T-helper 2 cell treated with Interferon-gamma antibody and Interleukin-4, amounts not matched to agents 5 μg/mL and 100 μg/mL, for 36 hours (primary cell): ENCODE results near the gene DPPA2.
"Not testable (repeated sequence)": the region's sequence is repeated elsewhere in the genome, so short reads cannot be mapped to it uniquely, and the experiment has no call there.

ENCODE experiments used
- DNase-seq: peaks from one replicate; pipeline ENCODE4 v3.0.0; 2021; ENCODE audit warnings: low spot score
- H3K27ac Mint-ChIP-seq: one replicate; pipeline ENCODE4 v1.8.0; 2021; ENCODE audit warnings: mild to moderate bottlenecking, mixed read lengths
- H3K27me3 Mint-ChIP-seq: one replicate; pipeline ENCODE4 v1.8.0; 2021; ENCODE audit warnings: low read depth, mixed read lengths
- H3K36me3 Mint-ChIP-seq: one replicate; pipeline ENCODE4 v1.8.0; 2021; ENCODE audit warnings: low read depth, mixed read lengths
- H3K4me1 Mint-ChIP-seq: one replicate; pipeline ENCODE4 v1.8.0; 2021; ENCODE audit warnings: low read depth, mixed read lengths
- H3K4me3 Mint-ChIP-seq: one replicate; pipeline ENCODE4 v1.8.0; 2022; ENCODE audit warnings: mild to moderate bottlenecking, moderate library complexity, mixed read lengths
- H3K9me3 Mint-ChIP-seq: one replicate; pipeline ENCODE4 v1.8.0; 2021; ENCODE audit warnings: mixed read lengths

Gene DPPA2

GRCh38 chr3:109316162-109316730, at the start of gene DPPA2:
Gene DPPA2, minus strand, starts transcription at chr3:109316517. Its CDS starts 1,975 bp downstream, at chr3:109314542.
- Mint-ChIP-seq H3K4me3 (no peak within 1 kb of the TSS), H3K9me3 (no peaks in the 10 kb centered on the region), H3K27ac (no peak within 1 kb of the TSS)

GRCh38 chr3:109364088-109364487, 47.8 kb upstream of the DPPA2 start:
- no peak for DNase-seq
- Mint-ChIP-seq H3K4me1 (no peaks in the 10 kb centered on the region), H3K27me3 (no peaks in the 10 kb centered on the region), H3K27ac (no peak overlapping the region), H3K36me3 (no peaks in the 10 kb centered on the region), H3K9me3 (no peaks in the 10 kb centered on the region), H3K4me3 (no peak overlapping the region)

More at GRCh38 chr3:109316162-109316730, at the start of gene DPPA2:
- H3K4me1 Mint-ChIP-seq, result no peaks in the 10 kb centered on the region
- H3K27me3 Mint-ChIP-seq, result no peaks in the 10 kb centered on the region
- DNase-seq, result no peak
- no peaks in the 10 kb centered on the region for H3K36me3 Mint-ChIP-seq

GRCh38 chr3:109363634-109364033, 47.3 kb upstream of the DPPA2 start:
- H3K36me3 Mint-ChIP-seq, result no peaks in the 10 kb centered on the region
- H3K27ac Mint-ChIP-seq, result no peak overlapping the region
- no peaks in the 10 kb centered on the region for H3K27me3 Mint-ChIP-seq
- no peaks in the 10 kb centered on the region for H3K9me3 Mint-ChIP-seq
- no peak for DNase-seq
- no peak overlapping the region for H3K4me3 Mint-ChIP-seq
- H3K4me1 Mint-ChIP-seq, result no peaks in the 10 kb centered on the region

GRCh38 chr3:109362823-109363222, 46.5 kb upstream of the DPPA2 start:
- DNase-seq, result no peak
- H3K9me3 Mint-ChIP-seq, result no peaks in the 10 kb centered on the region
- H3K4me1 Mint-ChIP-seq, result no peaks in the 10 kb centered on the region
- no peaks in the 10 kb centered on the region for H3K36me3 Mint-ChIP-seq
- H3K4me3 Mint-ChIP-seq, result no peak overlapping the region
- H3K27ac Mint-ChIP-seq, result no peak overlapping the region
- no peaks in the 10 kb centered on the region for H3K27me3 Mint-ChIP-seq

GRCh38 chr3:109358809-109359208, 42.5 kb upstream of the DPPA2 start:
- not testable (repeated sequence) for H3K36me3 Mint-ChIP-seq, H3K27me3 Mint-ChIP-seq, H3K4me3 Mint-ChIP-seq, H3K27ac Mint-ChIP-seq, H3K4me1 Mint-ChIP-seq, H3K9me3 Mint-ChIP-seq, DNase-seq

GRCh38 chr3:109356442-109357155, 40.3 kb upstream of the DPPA2 start:
- H3K4me3 Mint-ChIP-seq, result no peak overlapping the region
- no peaks in the 10 kb centered on the region for H3K9me3 Mint-ChIP-seq
- peaks cover 2% of the 10 kb centered on the region for H3K27me3 Mint-ChIP-seq
- no peak overlapping the region for H3K27ac Mint-ChIP-seq
- no peaks in the 10 kb centered on the region for H3K36me3 Mint-ChIP-seq
- no peak for DNase-seq
- no peaks in the 10 kb centered on the region for H3K4me1 Mint-ChIP-seq

GRCh38 chr3:109355625-109356441, 39.5 kb upstream of the DPPA2 start:
- H3K27me3 Mint-ChIP-seq, result peaks cover 2% of the 10 kb centered on the region
- no peaks in the 10 kb centered on the region for H3K36me3 Mint-ChIP-seq
- no peak overlapping the region for H3K4me3 Mint-ChIP-seq
- no peak overlapping the region for H3K27ac Mint-ChIP-seq
- no peak for DNase-seq
- no peaks in the 10 kb centered on the region for H3K9me3 Mint-ChIP-seq
- no peaks in the 10 kb centered on the region for H3K4me1 Mint-ChIP-seq

GRCh38 chr3:109353057-109353456, 36.7 kb upstream of the DPPA2 start:
- H3K4me1 Mint-ChIP-seq, result no peaks in the 10 kb centered on the region
- H3K9me3 Mint-ChIP-seq, result no peaks in the 10 kb centered on the region
- no peaks in the 10 kb centered on the region for H3K36me3 Mint-ChIP-seq

GRCh38 chr3:109351231-109351630, 34.9 kb upstream of the DPPA2 start:
- H3K27me3 Mint-ChIP-seq, result no peaks in the 10 kb centered on the region
- H3K9me3 Mint-ChIP-seq, result no peaks in the 10 kb centered on the region
- no peaks in the 10 kb centered on the region for H3K36me3 Mint-ChIP-seq
- no peak for DNase-seq
- no peak overlapping the region for H3K4me3 Mint-ChIP-seq
- no peaks in the 10 kb centered on the region for H3K4me1 Mint-ChIP-seq
- no peak overlapping the region for H3K27ac Mint-ChIP-seq

More at GRCh38 chr3:109353057-109353456, 36.7 kb upstream of the DPPA2 start:
- no peak overlapping the region for H3K4me3 Mint-ChIP-seq
- H3K27me3 Mint-ChIP-seq, result peaks cover 2% of the 10 kb centered on the region
- DNase-seq, result no peak
- no peak overlapping the region for H3K27ac Mint-ChIP-seq

GRCh38 chr3:109346770-109347295, 30.5 kb upstream of the DPPA2 start:
- no peaks in the 10 kb centered on the region for H3K9me3 Mint-ChIP-seq
- H3K27ac Mint-ChIP-seq, result no peak overlapping the region
- H3K27me3 Mint-ChIP-seq, result no peaks in the 10 kb centered on the region
- H3K4me1 Mint-ChIP-seq, result no peaks in the 10 kb centered on the region
- H3K4me3 Mint-ChIP-seq, result no peak overlapping the region
- no peak for DNase-seq
- no peaks in the 10 kb centered on the region for H3K36me3 Mint-ChIP-seq

GRCh38 chr3:109346099-109346498, 29.8 kb upstream of the DPPA2 start:
- no peak for DNase-seq
- H3K36me3 Mint-ChIP-seq, result no peaks in the 10 kb centered on the region
- no peaks in the 10 kb centered on the region for H3K27me3 Mint-ChIP-seq
- H3K9me3 Mint-ChIP-seq, result no peaks in the 10 kb centered on the region
- no peak overlapping the region for H3K27ac Mint-ChIP-seq
- H3K4me1 Mint-ChIP-seq, result no peaks in the 10 kb centered on the region
- H3K4me3 Mint-ChIP-seq, result no peak overlapping the region

- H3K4me3 Mint-ChIP-seq, result no peak overlapping the region
- peaks cover 3% of the 10 kb centered on the region for H3K36me3 Mint-ChIP-seq
- H3K27ac Mint-ChIP-seq, result no peak overlapping the region
- H3K27me3 Mint-ChIP-seq, result peaks cover 33% of the 10 kb centered on the region
- no peaks in the 10 kb centered on the region for H3K9me3 Mint-ChIP-seq
- DNase-seq, result no peak
- H3K4me1 Mint-ChIP-seq, result no peaks in the 10 kb centered on the region
These were observed 23.7 kb upstream of the DPPA2 start for GRCh38 chr3:109339714-109340648.

- Mint-ChIP-seq H3K27ac (no peak overlapping the region), H3K4me1 (no peaks in the 10 kb centered on the region)
These were observed 22.9 kb upstream of the DPPA2 start for GRCh38 chr3:109339197-109339596.

More at GRCh38 chr3:109339197-109339596, 22.9 kb upstream of the DPPA2 start:
- peaks cover 3% of the 10 kb centered on the region for H3K36me3 Mint-ChIP-seq
- no peak for DNase-seq
- peaks cover 37% of the 10 kb centered on the region for H3K27me3 Mint-ChIP-seq
- no peaks in the 10 kb centered on the region for H3K9me3 Mint-ChIP-seq
- no peak overlapping the region for H3K4me3 Mint-ChIP-seq
